GM12891 (cell line): ENCODE measurements around the gene GNAO1.

ENCODE experiments used
- POLR2A ChIP-seq: IDR thresholded peaks from 2 replicates; pipeline ENCODE4 v1.6.1; 2011; ENCODE audit warnings: low read depth, low read length, control low read depth
- POLR2AphosphoS5 ChIP-seq: IDR thresholded peaks from 2 replicates; pipeline ENCODE4 v1.6.1; 2011; ENCODE audit warnings: low read depth, low read length, control low read depth

GRCh38 chr16:56325956-56326355, 134.7 kb downstream of the GNAO1 start:
- TF ChIP-seq POLR2AphosphoS5, result no peak
- no peak for TF ChIP-seq POLR2A
